HG03571 (cell line): ENCODE data around the gene IFT122.

Source experiments
- ATAC-seq: cut with Tn5 transposase; IDR thresholded peaks from one replicate; pipeline ENCODE4 v1.9.1; 2021; ENCODE audit not compliant: unreplicated experiment

Gene IFT122

DNA sequence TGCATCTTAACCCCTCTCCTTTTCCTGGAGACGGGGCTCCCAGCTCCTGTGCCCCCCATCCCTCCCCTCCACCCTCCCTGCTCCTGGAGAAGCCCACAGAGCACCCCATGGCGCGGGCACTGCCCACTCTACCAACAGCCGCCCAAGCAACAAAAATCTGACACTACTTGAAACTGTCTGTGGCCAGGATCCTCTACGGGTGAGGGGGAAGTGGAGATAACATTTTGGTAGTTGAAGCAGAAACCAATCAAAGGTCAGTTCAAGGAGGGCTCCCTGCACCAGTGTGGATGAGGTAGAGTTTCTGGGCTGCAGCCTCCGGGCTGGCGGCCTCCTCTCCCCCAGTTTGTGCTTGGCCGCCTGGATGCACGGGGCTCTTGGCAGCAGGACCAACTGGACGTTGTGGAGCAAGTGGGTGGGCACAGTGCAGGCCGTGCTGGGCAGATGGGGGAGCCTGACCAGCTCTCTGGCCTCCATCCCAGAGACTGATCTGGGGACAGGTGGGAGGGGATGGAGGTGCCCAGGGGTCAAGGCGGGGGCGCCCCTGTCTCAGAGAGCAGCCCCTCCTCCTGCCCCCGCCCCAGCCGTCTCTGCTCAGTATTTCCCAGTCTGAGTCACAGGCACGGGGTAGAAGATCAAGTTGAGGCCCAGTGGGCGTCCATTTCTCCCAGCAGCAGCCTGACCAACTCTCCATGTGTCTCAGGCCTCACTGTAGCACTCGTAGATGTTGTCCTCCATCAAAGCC lies 115.8 kb downstream of the IFT122 start:
- ATAC-seq, result no peak

DNA sequence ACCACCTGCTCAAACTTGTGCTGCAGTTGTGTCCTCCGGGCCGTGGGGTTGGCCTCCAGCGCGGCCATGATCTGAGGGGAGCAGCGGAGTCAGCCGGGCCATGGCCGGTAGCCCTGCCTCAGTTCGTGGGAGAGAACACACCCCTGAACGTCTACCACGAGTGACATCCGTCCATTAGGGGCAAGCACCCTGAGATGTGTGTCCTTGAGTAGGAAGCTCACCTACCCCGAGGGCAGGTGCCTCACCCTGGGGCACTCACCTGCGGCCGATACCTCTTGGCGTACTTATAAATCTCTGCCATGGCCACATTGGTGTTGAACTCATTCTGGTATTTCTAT lies 116.3 kb downstream of the IFT122 start:
- ATAC-seq, result no peak

DNA sequence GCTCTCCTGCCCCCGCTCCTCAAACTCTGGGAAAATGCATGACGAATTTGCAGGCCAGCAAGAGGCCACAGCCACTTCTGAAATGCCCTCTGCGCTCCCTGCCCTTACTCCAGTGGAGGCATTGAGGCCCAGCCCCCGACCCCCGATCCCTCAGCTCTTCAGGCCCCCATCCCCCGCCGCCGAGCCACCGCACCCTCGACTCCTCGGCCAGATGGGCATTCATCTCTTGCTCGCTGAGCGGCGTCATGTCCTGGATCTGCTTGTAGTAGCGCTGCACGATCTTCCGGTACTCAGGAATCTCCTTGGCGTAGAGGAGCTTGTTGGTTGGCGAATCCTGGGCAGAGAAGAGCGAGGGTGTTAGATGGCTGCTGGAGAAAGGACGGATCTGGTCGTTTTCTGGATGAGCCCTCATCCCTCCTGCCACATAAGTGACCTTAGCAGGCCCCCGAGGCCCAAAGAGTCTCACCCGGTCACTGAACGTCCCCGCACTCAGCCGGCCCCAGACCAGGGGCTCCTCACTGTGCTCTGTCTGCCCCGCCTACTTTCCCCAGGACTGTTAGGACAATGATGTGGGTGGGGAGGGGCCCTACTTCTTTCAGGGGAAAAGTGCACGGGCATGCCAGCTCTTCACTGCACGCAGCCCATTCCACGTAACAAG lies 117.0 kb downstream of the IFT122 start:
- ATAC-seq, result no peak

DNA sequence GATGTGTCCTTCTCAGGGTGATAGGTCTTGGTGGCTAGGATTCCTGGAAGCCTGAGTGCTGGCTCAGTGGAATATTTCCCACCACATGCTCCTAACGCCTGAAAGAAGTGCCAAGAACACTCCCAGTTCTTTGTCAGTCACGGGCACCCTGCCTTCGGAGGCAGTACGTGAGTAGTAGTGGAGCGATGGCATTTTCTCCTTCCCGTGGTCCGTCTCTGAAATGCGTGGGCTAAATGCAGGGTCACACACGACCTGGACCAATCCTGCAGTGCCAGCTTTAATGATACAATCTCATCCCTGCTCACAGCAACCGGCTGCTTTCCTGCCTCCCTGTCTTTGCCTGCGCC lies 117.5 kb downstream of the IFT122 start:
- no peak for ATAC-seq

DNA sequence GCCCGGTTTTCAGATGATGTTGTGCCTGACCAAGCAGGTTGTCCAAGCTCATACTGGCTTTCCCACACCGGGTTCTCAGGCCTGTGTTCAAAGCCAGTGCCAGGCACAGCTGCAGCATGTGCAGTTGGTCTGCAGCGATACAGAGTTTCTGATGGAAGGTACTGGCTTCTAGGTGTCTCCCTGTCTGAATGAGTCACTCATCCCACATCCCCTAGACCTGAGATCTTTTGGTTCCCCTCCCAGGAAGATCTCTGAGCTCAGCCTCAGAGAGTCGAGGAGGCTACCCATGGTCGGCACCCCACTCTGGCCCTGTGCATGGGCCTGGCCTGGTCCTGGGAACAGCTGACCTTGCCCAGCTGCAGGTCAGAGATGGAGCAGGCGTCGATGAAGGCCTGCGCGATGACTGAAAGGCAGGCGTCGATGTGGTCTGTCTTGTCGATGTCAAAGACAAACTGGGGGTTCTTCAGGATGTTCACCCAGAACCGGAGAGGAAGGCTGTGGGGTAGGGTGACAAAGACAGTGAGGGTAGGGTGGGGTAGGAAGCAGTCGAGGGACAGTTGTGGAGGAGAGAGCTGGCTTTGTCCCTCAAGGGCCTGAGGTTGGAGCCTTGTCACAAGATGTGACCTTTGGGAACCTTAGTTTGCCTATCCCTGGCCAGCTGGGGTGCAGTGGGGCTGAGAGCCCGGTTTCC lies 118.2 kb downstream of the IFT122 start:
- ATAC-seq, result no peak

DNA sequence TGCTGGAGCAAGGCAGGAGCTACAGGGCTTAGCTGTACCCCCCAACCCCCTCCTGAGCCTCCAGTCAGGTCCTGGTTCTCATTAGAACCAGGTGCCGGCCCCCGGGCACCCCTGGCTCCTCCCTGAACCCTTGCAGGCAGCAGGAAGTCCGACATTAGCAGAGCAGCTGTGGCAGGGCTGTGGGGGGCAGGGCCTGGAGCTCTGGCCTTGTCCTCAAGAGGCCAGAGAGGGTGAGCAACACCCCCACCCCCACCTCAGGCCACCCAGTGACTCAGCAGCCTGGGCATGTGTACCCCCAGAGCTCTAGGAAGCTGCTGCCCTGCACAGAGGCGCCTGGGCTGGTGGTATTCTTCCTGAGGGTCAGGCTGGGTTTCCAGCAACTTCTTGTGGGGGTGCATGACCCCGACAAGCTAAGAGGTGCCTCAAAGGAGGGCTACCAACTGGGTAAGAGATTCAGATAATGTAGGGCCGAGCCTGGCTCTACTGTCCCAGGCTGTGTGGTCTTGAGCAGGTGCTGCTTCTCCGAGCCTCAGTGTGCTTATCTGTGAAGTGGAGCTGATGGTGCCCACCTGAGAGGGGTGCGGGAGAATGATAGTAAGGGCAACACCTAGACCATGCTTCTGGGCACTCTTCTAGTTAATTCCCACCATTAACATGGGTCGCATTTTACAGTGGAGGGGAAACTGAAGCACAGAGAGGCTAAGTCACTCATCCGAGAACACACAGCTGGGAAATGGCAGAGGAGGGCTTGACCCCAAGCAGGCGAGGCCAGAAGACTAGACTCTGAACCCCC lies 118.9 kb downstream of the IFT122 start:
- no peak for ATAC-seq

DNA sequence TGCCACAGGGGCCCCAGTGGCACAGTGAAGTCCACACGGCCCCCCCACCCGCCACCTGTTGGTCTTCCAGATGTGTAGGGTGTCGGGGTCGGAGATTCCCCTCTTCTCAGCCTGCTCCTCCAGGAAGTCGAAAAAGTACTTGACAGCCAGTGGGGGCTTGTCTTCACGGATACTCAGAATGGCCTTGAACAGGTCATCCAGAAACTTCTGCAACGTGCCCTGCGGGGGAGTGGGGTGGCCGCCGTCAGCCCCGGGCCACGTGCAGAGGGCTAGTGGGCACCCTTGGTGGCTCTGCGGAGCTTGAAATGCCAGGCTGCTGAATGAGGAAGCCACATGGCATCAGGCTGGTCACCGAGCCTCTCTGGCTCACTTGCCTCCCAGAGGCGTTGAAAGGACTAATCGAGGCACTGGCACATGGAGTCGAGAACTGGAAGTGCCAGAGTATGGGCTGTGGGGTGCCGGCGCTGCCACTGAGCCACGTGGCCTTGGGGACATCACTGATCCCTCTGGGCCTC lies 119.6 kb downstream of the IFT122 start:
- ATAC-seq, result no peak

DNA sequence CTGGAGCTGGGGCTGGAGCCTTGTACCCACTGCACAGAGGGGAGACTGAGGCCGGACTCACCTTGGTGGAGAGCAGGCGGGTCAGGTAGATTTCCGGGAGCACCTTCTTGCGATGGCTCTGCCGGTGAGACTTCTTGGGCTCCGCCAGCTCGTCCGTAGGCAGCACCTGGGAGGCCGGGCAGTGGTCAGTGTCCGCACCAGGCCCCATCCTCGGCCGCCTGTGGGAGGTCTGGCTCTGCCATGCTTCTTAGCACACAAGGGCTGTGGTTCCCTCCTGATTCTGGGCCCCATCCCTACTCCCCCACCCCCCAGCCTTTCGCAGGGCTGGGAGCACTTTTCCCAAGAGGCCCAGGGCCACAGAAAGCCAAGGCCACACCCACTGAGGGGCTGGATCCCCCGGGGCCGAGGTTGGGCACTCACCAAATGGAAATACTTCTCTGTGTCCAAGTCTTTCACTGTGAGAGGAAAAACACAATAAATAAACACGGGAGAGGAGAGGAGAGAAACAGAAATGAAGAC lies 120.3 kb downstream of the IFT122 start:
- ATAC-seq, result no peak

DNA sequence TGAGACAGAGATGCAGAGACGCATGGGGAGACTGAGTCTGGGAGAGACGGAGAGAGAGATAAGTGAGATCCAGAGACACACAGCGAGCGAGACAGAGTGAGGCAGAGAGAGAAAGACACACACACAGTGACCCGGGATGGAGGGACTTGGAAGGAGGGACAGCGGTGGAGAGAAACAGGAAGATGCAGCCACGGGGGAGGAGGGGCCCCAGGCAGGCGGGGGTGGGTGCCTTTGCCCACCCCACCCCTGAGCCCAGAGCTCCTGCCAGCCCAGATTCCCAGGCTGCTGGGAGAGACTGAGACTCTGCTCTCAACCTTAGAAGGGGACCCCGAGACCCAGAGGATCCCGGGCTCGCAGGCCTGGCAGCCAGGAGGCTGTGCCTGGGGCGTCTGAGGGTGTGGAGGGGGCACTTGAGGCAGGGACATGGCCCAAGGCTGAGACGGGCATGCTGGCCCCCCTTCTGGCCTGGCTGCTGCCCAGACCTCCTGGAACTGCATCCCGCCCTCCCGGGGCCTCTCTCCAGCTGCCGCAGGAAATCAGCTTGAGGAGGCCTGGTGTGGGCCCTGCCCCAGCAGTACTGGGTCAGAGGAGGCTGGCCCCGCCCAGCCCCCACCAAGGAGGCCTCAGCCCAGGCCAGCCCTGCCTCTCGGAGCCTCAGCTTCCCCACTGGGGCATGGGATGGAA lies 121.0 kb downstream of the IFT122 start:
- no peak for ATAC-seq

DNA sequence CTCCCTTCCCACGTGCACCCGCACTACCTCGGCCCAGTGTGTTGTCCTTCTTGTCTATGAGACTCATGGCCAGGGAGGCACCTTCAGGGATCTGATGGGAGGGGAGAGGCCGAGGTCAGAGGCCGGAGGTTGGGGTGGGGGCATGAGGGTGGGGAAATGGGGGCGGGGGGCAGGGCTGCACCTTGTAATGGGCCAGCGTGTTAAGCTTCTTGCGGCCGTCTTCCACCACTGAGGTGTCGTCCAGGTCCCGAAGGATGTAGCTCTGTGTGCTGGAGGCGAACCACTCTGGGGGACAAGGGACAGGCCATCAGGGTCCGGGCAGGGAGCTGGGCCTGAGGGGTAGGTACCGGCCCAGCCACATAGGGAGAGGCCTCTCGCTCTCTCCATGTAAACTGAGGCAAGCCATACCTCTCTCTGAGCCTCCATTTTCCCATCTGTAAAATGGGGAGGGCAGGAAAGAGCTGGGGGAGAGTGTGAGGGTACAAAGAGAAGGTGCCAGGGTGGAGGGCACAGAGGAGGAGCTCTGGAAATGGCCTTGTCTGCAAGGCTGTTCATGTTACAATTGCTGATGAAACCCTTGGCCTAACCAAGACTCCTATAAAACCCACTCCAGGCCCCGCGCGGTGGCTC lies 121.7 kb downstream of the IFT122 start:
- no peak for ATAC-seq

DNA sequence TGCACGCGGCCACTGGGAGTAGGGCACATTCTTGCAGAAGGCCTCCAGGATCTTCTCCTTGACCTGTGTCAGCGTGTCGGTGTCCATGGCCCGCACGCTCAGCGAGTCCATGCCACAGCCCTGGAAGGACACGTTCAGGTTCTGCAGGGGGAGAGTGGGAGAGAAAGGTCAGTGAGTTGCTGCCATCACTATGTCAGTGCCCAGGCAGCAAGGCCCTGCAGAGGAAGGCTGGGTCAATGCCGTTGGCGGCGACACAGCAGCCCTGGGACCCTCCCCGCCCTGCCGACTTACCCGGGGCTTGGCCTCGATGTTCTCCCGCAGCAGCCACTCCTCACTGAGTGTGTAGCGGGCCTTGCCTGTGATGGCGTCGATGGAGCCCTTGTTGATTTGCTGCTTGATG lies 122.8 kb downstream of the IFT122 start:
- ATAC-seq, result no peak

DNA sequence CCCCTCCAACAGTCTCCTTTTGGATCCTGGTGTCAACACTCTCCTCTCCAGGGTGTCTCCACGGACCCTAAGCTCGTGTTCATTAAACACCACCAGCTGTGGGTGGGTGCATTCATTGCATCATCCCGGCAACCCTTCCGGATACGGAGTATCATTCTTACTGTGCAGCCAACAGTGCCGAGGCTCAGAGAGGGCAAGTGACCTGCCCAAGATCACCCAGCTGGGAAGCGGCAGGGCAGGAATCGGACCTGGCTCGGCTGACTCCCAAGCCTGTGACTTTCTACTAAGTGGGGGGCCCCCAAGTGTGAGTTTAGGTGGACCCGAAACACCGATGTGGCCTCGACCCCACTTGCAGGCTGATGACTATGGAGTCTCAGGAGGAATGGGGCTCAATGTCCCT lies 123.3 kb downstream of the IFT122 start:
- no peak for ATAC-seq

DNA sequence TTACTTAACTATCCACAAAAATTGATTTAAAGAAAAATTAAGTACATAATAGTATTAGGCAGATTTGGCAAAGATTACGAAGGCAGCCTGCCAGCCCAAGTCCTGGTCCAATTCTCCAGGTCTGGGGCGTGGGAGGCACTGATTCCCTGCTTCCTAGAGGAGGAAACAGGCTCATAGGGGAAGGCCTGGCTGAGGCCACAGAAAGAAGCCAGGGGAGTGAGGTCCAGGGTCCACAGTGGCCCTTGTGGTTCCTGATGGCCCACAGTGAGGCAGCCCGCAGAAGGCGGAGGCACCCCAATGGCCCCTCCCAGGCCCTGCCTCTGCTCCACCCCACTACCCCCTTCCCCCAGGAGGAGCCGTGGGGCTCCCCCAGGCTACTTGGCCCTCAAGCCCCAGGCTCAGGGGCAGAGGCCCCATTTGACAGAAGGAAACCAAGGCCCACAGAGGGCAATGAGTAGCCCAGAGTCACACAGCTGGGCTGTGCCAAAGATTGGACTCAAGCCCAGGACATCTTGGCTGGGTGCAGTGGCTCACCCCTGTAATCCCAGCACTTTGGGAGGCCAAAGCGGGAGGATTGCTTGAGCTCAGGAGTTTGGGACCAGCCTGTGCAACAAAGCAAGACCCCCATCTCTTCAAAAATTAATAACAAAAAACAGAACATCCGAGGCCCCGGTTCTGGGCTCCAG lies 124.0 kb downstream of the IFT122 start:
- ATAC-seq, result no peak

DNA sequence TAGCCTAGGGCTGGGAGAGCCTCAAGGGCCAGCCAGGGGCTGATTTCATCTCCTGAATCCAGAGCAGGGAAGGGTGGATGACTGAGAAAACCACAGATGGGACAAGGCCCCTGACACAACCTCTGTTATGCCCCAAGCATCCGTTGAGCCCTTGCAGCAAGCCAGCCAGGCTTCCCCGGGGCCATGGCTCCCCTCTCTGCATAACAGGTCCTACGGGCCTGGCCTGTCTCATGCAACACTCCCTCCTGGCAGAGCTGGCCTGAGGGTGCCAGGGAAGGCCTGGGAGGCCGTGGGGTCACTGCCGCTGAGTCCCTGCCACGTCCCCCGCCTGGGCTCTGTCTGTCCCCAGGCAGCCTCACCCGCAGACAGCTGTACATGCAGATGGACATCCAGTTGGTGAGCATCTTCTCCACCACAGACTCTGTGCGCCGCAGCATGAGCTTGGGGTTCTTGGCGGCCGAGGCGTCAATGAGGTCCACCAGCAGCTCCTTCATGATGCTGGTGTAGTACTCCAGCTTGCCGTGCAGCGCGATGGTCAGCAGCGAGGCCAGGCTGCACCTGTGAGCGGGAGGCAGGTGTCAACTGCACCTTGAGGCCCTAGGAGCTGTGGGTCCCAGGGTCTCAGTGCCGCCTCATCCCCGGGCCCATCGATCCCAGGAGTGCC lies 125.1 kb downstream of the IFT122 start:
- ATAC-seq, result no peak

DNA sequence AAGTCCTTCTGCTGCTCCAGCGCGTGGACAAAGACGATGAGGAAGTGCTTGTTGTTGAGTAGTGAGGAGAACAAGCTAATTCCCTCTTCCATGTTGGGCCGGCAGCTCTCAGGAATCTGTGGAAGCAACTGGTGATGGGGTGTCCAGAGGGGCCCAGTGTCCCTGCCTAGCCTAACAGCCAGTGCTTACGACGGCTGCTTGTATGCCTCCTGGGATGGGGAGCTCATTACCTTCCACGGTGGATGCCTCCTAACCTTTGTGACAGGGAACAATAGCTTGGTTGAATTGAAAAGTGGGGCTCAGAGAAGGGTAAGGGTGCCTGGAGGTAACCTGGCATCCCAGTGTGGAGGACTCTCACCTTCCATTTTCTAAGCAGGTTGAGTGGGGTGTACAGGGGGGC lies 125.9 kb downstream of the IFT122 start:
- ATAC-seq, result no peak

DNA sequence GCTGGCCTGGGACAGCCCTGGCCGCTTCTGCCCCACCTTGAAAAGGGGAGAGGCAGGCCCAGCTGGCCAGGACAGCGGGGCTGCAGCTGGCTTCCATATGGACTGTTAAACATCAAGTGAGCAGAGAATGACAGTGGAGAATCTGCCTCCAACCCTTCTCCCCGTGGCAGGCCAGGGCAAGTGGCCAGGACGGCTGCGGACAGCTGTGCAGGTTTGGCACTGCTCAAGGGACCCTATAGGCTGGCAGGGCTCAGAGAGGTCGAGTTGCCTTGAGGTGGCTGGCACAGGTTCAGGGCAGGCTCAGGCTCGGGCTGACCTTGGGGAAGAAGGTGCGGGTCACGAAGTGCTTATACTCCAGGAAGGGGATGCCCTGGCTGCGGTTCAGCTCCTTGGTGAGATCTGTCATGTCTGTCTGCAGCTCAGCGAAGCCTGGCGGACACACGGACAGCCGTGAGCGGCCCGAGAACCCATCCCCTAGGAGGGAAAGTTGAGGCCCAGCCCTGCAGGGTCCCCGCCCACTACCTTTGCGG lies 127.2 kb downstream of the IFT122 start:
- no peak for ATAC-seq

DNA sequence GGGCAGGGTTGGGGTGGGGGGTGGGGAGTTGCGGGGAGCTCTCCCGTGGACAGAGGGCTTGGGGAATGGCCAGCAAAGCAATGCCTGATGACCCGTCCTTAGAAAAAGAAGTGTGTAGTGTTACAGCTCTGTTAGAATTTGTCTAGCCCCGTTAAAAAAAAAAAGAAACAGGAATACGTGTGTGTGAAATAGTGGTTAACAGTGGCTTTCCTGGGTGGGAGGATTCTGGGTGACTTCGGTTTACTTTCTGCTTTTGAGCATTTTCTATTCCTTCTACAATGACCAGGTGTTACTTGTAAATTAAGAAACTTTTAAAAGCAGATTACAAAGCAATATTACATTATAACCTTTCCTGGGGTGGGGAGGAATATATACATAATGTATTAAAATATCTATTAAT lies 127.9 kb downstream of the IFT122 start:
- ATAC-seq, result no peak

DNA sequence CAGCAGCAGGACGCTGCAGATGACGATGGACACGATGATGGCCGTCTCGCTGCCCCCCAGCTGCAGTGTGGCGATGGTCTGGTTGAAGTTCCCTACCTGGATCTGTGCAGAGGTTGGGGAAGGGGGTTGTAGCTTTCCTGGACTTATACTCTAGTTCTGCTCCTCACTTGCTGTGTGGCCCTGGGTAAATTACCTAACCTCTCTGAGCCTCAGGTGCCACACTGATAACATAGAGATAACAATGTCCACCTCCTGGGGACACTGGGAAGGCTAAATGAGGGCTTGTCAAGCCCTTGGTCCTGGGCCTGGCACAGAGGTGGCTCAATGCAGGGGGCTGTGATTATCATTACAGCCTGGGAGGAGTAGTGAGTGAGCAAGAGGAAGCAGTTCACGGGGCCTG lies 129.8 kb downstream of the IFT122 start:
- no peak for ATAC-seq
